ENCODE results near the gene G3BP2.

The G3BP2 gene

GRCh38 chr4:75659512-75660031, 13.6 kb downstream of the G3BP2 start:
- no peak overlapping the region for H3K4me3 ChIP-seq (replicated peaks; ENCODE audit: low read depth, low read length)
- no peak for TF ChIP-seq CTCF (IDR thresholded peaks at IDR 0.05; ENCODE audit: low read length, missing control alignments)
- DNase-seq (ENCODE audit: low read depth): no peak

GRCh38 chr4:75658876-75659275, 14.3 kb downstream of the G3BP2 start:
- H3K4me3 ChIP-seq (replicated peaks; ENCODE audit: low read depth, low read length): no peak overlapping the region
- no peak for TF ChIP-seq CTCF (IDR thresholded peaks at IDR 0.05; ENCODE audit: low read length, missing control alignments)
- peak; percentile 46 for DNase-seq (ENCODE audit: low read depth)

- DNase-seq (ENCODE audit: low read depth): no peak
- TF ChIP-seq CTCF (IDR thresholded peaks at IDR 0.05; ENCODE audit: low read length, missing control alignments): no peak
- no peak overlapping the region for H3K4me3 ChIP-seq (replicated peaks; ENCODE audit: low read depth, low read length)
Measured at GRCh38 chr4:75655562-75655961, 17.6 kb downstream of the G3BP2 start.

- H3K4me3 ChIP-seq (replicated peaks; ENCODE audit: low read depth, low read length): no peak overlapping the region
- no peak for DNase-seq (ENCODE audit: low read depth)
- TF ChIP-seq CTCF (IDR thresholded peaks at IDR 0.05; ENCODE audit: low read length, missing control alignments): no peak
Measured at GRCh38 chr4:75654905-75655304, 18.3 kb downstream of the G3BP2 start.

GRCh38 chr4:75653845-75654503, 19.2 kb downstream of the G3BP2 start:
- DNase-seq (ENCODE audit: low read depth): peak; percentile 61
- TF ChIP-seq CTCF (IDR thresholded peaks at IDR 0.05; ENCODE audit: low read length, missing control alignments): peak; percentile 67
- H3K4me3 ChIP-seq (replicated peaks; ENCODE audit: low read depth, low read length): no peak overlapping the region

- DNase-seq (ENCODE audit: low read depth): no peak
- H3K4me3 ChIP-seq (replicated peaks; ENCODE audit: low read depth, low read length): no peak overlapping the region
- no peak for TF ChIP-seq CTCF (IDR thresholded peaks at IDR 0.05; ENCODE audit: low read length, missing control alignments)
Measured at GRCh38 chr4:75644095-75644494, 29.1 kb downstream of the G3BP2 start.

GRCh38 chr4:75643651-75644050, 29.6 kb downstream of the G3BP2 start:
- H3K4me3 ChIP-seq (replicated peaks; ENCODE audit: low read depth, low read length): no peak overlapping the region
- DNase-seq (ENCODE audit: low read depth): no peak
- no peak for TF ChIP-seq CTCF (IDR thresholded peaks at IDR 0.05; ENCODE audit: low read length, missing control alignments)
